DMS53 treated with DMSO at 0.1 percent for 48 hours (cell line): ENCODE measurements around the gene GRIK4.
"Not testable (repeated sequence)": the region's sequence is repeated elsewhere in the genome, so short reads cannot be mapped to it uniquely, and the experiment has no call there.

Experiments
- DNase-seq: peaks from one replicate; lab custom pipeline; 2025; ENCODE audit not compliant: unreplicated experiment; lab: John Stamatoyannopoulos, UW

GRIK4 gene

DNA sequence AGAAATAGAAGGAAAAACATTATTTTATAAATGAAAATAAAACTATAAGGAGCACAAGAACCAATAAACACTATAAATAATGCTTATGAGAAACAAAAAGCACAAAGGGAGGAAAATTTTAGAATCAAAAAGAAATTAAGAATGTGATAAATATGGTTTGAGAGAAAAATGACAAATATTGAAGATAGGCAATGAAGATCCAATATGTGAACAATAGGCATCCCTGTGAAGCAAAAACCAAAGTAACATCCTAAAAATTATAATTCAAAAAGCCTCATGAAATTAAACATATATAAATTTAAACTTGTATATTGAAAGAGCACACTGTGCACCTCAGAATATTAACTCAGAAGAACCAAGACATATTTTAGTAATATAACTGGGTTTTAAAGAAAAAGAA is 216.2 kb downstream of the GRIK4 start:
- no peak for DNase-seq

DNA sequence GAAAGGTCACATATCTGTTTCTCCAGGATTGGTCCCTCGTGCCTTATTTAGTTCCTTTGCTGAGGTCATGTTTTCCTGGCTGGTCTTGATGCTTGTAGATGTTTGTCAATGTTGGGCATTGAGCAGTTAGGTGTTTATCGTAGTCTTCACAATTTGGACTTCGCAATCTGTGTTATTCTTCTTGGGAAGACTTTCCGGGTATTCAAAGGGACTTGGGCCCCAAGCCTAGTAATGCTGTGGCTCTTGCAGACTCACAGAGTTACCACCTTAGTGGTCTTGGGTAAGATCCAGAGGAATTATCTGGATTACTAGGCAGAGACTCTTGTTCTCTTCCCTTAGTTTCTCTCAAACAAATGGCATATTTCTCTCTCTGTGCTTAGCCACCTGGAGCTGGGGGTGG is 223.5 kb downstream of the GRIK4 start:
- DNase-seq: no peak

DNA sequence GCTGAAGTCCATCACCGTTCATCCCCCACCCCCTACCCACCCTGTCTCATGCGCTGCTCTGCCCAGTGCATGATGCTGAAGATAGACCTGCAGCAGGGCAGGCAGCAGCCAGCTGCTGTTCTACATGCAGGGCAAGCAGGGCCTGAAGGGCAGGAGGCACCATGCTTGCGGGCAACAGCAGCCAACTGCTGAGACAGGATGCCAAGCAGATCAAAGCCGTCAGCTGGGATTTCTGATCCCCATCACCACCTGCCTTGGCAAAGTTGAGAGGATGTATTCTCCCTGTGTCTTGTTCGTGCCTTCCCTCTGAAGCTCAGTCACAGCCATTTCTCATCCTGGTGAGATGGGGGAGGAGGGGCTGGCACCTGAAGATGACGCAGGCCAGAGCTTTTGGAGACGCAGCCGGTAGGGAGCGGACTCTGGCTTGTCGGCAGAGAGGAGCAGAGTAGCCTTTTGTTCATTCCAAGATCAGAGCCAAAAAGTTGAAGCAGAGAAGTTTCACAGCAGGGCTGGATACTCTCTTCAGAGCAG is 227.0 kb downstream of the GRIK4 start:
- no peak for DNase-seq

DNA sequence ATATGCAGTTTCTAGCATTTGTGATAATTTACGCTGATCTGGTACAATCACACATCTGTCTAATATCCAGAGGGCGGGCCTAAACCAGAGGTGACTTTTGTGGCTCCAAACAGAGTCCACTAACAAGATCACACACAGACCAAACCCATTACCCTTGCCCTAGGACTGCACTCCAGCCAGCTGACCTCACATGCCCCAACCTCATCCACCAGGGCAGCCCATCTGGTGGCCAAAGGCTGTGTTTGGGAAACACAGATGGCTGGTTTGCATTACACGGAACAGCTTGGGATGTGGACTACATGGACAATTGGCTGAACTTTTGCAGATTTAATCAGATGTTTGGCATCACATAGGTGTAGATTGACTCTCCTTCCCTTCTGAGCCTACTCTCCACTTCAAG is 228.2 kb downstream of the GRIK4 start:
- DNase-seq: no peak

DNA sequence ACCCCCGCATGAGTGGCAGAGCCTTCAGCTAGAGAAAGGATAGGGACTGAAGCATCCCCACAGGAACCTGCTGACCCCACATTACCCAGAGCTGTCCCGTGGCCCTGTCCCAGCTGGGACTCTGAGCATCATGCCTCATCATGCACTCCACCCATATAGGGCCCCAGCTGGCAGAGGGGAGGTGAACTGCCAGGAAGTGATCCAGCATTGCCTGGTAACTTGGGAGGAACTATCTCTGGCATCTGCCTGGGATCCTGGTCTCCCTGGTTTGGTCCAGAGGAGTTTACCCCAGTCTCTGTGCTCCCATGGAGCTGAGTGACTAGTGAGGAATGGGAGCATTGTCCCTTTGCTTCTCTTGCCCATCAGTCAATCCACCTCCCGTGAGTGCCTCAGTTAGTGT is 228.8 kb downstream of the GRIK4 start:
- DNase-seq: no peak

DNA sequence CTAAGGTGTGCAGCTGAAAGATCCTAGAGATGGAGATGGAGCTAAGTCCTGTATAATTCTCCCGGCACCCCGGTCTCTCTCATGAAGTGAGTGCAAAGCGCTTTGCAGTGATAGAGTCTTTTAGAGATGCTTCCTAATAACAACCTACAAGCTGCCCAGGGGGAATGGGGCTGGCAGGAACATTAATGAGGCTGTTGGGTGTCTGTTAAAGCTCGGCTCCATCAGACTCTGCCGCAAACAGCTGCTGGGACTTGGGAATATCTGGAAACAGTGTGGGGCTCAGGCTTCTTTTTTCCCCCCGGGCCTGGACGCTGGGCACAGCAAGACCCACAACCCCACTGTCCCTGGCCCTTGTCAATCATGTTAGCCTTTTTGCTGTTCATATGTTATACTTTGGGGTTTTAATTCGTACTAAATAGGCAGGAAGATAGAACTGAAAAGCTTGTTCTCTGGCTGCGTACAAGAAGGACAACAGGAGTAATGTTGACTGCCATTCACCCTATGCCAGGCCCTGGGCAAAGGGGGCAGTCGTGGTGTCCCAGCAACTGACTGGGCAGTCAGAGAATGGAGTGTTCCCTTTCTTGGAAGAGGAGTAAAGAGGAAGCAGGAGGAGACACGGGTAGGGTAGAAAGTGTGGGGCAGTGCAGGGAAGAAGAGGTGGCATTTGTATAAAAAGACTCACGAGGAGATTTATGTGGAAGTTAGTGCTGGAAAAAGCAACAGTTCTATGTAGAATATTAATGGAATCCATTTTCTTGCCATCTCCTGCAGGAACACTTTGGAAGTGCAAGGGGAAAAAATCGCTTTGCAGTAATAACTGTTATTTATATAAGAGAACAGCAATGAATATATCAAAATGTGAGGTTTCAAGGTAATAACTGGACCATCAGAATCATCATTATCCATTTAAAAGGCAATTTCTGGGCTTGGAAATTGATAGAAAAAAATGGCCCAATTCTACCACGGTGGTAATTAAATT is 232.8 kb downstream of the GRIK4 start:
- DNase-seq: no peak

DNA sequence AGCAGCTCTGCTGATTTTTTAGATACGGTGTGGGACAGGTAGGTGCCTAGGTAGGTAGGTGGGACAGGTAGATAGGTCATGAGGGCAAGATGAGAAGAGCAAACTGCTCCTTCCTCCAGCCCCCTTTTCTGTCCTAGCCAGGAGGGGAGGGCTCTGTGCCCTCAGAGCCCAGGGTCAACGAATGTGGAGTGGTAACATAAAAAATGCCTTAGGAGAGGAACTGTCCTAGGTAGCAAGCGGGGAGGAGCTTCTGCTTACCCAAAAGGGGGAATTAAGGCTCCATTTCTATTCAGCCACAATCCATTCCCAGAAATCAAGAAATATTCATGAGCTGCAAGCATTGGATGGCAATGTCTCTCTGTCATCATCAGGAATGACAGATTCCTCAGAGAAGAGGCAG is 234.8 kb downstream of the GRIK4 start:
- DNase-seq: no peak

DNA sequence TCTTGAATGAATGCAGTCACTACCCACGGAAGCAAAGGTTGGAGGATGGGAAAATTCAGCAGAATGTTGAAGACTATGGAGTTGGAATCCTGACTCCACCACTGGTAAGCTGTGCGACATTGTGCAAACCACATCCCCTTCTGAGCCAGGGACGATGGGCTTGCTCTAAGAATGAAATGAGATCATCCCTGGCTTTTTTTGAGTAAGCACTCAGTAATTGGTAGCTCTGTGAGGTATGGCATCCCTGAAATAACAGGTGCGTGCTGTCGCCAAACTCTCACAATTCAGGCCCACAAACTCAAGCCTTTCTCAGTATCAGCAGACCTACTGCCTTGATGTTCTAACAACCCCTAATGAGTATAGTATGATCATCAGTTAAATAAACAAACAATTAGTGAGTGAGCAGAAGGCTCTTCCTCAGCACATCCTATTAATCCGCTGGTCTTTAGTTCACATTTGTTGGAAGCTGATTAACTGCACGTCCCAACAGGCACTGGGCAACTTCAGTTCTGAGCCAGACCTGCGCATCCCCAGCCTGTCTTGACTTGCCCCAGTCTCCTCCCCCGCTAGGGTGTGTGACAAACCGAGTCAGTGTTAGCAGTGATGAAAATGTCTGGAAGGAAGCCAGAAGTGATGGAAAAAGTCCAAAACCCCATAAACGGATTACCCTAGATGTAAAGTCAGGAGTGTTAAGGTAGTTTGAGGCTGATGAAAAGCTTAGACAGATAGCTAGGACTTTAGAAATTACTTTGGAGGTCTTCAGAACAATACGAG is 235.5 kb downstream of the GRIK4 start:
- DNase-seq: no peak

DNA sequence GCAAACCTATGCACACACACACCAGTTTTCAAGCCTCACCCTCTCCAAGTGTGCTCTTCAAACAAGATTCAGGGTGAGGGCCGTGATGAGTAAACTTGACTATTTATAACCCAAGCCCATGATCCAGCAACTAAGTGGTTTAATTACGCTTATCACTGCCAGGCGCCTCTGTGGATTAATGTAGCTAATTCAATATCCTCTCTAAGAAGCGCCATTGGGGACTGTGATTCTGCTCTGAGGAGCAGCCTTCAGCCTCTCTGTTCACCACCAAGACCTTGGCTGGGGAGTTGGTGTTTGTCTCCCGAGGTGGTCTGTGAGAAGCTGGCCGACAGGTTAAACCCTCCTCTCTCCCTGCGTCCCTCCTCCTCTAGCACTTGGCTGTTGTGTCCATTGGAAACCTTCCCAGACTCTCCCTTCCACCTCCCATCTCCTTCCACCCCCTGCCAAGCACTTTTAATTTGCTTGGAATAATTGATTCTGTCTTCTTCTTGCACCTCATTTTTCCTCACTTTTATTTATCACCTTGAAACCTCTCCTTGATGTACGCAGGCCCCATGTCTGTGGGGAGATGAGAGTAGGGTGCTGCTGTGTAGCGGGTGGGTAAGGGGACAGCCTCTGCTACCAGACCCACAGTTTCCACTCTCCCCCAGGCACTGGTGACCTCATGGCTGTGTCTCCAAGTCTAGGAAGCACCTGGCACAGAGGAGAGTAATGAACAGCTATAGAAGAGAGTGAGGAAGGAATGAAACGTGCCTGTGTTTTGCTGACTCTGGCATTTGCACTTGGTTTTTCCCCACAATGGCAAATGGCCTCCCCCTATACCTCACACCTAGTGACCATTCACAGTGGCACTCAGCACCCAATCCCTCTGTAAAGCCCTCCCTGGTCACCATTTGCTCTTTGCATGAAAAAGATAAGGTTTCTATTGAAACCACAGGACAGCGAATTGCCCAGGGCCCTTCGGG is 236.6 kb downstream of the GRIK4 start:
- DNase-seq: no peak

DNA sequence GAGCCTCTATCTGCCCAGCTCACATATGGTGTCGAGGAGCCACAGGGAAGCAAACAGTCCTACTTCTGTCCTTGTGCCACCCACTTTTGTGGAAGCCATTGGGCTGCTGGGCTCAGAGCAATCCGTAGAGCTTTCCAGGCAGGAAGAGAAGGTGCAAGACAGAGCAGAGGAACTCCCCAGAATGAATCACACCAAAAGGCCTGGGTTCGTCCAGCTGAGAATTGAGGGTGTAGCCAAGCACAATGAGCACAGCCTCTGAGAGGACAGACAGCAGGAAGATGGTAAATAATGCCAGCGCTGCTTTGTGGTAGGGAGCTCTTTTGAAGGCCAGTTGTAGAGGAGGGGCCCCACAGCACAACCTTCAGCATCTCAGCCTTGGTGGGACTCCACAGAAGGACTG is 237.8 kb downstream of the GRIK4 start:
- DNase-seq: no peak

DNA sequence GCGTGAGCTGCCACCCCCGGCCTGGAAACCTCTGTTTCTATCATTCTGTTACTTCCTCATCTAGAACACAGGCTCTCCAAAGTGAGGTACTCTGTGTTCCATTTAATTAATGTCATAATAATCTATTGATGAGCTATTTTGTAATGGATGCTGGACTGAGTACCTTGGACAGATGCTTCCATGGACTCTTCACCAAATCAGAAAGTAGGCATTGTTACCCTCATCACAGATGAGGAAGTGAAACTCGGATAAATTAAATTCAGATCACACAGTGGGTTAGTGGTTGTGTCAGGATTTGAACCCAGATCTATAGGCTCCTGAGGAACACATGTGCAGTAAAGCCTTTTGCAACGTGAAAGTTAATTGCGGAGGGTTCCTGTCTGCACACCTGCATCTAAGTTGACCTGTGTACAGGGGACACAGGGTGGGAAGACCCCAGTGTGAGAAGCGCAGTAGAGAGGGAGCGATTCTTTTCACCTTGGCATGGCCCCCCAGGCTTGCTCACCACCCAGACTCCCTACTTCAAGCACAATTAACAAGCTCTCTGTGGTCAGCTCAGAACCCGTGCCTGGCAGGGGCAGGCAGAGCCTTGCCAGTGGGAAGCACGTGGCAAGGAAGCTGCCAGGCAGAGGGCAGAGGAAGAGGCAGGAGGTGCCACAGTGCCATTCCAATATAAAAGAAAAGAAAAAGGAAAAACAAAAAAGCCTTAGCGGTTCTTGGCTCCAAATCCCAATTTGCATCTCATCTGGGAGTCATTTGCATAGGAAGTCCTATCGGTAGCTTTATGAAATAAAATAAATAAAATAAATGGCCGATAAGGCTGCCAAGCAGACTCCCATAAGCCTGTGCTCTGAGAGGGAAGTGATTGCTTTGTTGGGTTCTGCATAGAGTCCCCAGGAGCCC is 239.3 kb downstream of the GRIK4 start:
- no peak for DNase-seq

DNA sequence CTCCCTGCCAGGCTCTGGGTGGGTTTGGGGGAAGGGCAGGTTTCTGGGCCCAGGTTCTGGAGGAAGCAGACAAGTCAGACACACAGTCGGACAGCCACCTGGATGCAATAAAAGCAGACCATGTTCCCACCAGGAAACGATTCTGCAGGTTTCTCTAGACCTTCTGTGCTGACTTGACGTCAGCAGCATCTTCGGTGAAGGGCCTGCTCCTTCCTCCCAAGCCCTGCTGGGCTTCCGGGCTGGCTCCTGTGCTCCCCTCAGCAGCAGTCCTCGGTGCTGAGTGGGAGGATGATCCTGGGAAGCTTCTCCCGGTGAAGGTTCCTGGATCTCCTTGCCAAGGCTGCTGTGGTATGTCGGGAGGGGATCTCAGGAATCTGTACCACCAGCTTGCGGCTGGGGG is 240.0 kb downstream of the GRIK4 start:
- no peak for DNase-seq

DNA sequence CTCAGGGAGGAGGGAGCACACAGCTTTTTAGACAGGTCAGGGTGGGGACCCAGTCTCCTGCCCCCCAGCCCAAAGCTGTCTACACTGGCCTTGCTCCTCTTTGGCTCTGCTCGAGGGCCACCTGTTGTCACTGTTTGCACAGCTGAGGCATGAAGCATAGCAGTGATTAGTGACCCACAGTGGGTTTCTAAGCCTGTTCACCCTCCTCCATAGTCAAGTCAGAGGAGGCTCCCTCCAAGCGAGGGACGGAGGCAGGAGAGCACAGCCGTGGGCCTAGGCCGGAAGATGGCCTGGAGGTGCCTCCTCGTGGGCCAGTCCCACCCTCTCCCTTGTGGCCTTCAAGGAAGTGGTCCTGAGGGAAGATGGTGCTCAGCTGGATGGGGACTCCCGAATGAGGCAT is 241.1 kb downstream of the GRIK4 start:
- peak; percentile 12 for DNase-seq

DNA sequence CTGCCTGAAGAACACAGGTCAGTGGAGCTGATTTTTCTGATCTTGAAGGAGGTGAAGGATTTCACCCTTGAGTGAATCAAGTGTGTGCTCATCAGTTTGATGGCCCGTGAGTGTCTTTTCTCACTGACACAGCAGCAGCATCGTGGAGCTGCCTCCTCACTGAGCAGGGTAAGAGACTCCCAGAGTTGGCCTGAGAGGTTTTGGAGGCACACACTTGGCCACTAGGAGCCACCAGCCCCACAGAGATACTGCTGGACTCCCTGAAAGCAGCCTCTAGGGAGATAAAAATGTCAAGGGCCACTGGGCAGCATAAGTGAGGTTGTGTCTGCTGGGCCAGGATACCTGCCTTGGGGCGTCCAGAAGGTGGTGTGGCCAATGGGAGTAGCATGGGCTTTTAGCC is 245.4 kb downstream of the GRIK4 start:
- DNase-seq: no peak

DNA sequence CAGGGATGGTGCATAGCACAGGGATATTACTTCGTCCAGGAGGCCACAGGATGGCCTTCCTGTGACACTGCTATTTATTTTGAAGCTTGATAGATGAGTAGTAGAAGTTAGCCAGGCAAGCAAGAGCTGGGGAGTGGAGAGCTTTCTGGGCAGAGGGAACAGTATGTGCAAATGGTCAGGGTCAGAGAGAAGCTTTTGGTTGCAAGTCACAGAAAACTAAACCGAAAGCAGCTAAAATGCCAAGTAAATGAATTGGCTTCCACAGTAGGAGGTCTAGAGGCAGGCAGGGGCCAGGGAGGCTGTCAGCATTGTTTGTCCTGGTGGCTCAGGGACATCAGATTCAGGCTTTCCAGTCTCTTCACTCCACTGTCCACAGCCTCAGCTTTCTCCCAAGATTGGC is 247.5 kb downstream of the GRIK4 start:
- no peak for DNase-seq

DNA sequence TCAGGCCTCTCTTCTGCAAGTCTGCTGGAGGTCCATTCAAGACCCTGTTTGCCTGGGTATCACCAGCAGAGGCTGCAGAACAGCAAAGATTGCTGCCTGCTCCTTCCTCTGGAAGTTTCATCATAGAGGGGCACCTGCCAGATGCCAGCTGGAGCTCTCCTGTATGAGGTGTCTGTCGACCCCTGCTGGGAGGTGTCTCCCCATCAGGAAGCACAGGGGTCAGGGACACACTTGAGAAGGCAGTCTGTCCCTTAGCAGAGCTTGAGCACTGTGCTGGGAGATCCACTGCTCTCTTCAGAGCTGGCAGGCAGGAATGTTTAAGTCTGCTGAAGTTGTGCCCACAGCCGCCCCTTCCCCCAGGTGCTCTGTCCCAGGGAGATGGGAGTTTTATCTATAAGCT is 254.2 kb downstream of the GRIK4 start:
- DNase-seq: not testable (repeated sequence)

DNA sequence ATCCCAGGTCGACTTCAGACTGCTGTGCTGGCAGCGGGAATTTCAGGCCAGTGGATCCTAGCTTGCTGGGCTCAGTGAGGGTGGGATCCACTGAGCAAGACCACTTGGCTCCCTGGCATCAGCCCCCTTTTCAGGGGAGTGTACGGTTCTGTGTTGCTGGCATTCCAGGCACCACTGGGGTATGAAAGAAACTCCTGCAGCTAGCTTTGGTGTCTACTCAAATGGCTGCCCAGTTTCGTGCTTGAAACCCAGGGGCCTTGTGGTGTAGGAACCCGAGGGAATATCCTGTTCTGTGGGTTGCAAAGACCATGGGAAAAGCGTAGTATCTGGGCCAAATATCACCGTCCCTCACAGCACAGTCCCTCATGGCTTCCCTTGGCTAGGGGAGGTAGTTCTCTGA is 254.8 kb downstream of the GRIK4 start:
- no peak for DNase-seq

DNA sequence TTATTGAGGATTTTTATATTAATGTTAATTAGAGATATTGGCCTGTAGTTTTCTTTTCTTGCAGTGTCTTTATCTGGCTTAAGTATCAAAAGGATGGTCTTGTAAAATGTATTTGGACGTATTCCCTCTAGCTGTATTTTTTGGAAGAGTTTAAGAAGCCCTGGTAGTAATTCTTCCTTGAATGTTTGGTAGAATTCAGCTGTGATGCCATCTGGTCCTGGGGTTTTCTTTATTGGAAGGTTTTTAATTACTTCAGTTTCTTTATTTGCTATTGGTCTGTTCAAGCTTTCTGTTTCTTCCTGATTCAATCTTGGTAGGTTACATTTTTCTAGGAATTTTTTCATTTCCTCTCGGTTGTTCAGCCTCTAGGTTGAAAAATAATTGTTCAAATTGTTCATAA is 257.4 kb downstream of the GRIK4 start:
- DNase-seq: no peak

DNA sequence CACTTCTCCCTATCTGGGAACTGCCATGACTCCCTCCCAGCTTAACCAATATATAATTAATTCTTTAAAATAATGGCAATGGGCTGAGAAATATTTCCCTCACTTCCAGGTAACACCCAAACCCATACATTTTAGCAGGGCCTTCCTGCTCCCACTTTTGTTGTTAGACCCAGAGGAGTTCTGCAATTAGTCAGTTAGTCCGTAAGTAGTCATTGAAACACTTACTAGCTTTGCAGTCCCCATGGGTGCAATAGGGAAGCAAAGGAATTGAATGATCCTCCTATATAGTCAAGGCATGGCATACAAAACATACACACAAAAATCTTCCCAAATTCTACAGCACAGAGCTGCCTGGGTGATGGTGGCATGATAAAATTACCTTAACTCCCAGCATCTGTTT is 258.4 kb downstream of the GRIK4 start:
- no peak for DNase-seq

DNA sequence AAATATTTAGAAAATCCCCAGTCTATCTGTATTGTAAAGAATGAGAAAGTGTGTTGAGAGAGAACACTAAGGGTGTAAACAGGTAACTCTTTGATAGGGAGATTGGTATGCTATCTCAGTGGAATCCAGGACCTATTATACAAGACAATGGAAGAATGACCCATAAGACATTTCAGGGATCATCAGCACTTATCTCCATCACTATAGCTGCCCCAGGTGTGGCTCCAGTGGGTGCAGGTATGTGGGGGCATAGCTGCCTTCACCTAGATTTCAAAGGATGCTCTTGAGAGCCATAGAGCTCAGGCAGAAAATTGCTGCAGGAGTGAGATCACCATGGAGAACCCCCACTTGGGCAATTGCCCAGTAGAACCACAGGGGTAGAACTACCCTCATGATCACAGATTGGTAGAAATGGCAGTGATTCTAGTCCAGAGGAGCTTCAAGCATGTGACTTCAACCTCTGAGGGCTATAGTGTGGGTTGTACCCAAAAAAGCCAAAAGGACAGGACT is 260.1 kb downstream of the GRIK4 start:
- no peak for DNase-seq
